Caco-2 (cell line): ENCODE results near the gene CENPP. TPM values are rescaled to one million over a fixed set of nuclear protein-coding genes. Genes with fewer than 3 reads are reported as not detected.

Experiments
- BruUV-seq: library from RNA; stranded (reverse); fragments of 400-500 nt; replicated peaks from 2 replicates; lab custom pipeline; 2021; lab: Mats Ljungman, UMichigan
- CTCF ChIA-PET: fragments of 300-600 bp; sonication (Branson Sonifier 250); formaldehyde crosslinking; loops from one replicate; lab custom pipeline; 2022; ENCODE audit warnings: antibody characterized with exemption; lab: Charles Lee
- POLR2A ChIA-PET: fragments of 300-600 bp; sonication (Branson Sonifier 250); formaldehyde crosslinking; loops from one replicate; lab custom pipeline; 2022; ENCODE audit warnings: antibody characterized with exemption; lab: Charles Lee
- DNase-seq, 2 experiments: peaks; one replicate each; pipeline versions ENCODE4 v3.0.0 to v3.0.0-alpha.2; 2020 to 2022
- H3K27me3 ChIP-seq: replicated peaks from 2 replicates; pipeline ENCODE4 v1.6.0; 2011; ENCODE audit warnings: low read length; ENCODE audit not compliant: control insufficient read depth, insufficient read depth
- H3K36me3 ChIP-seq: 2 replicates; pipeline ENCODE4 v1.5.1; 2011; ENCODE audit warnings: low read length; ENCODE audit not compliant: control insufficient read depth, insufficient read depth
- H3K4me1 ChIP-seq: fragments of 250-450 bp; sonication (Bioruptor Pico); 2 replicates; pipeline ENCODE4 v1.5.1; 2020; ENCODE audit warnings: mild to moderate bottlenecking
- H3K4me3 ChIP-seq: 2 replicates; pipeline ENCODE4 v1.5.1; 2011; ENCODE audit warnings: low read depth, mild to moderate bottlenecking, control low read depth, low read length
- H3K9me3 ChIP-seq: fragments of 250-450 bp; sonication (Bioruptor Pico); 2 replicates; pipeline ENCODE4 v1.5.1; 2020; ENCODE audit warnings: mild to moderate bottlenecking, moderate library complexity
- H3K27ac Mint-ChIP-seq: one replicate; pipeline ENCODE4 v1.8.0; 2022; ENCODE audit warnings: mixed read lengths; ENCODE audit not compliant: unreplicated experiment
- H3K27me3 Mint-ChIP-seq: one replicate; pipeline ENCODE4 v1.8.0; 2022; ENCODE audit warnings: mixed read lengths; ENCODE audit not compliant: insufficient read depth, unreplicated experiment
- H3K36me3 Mint-ChIP-seq: one replicate; pipeline ENCODE4 v1.8.0; 2022; ENCODE audit warnings: mild to moderate bottlenecking, mixed read lengths; ENCODE audit not compliant: insufficient read depth, unreplicated experiment
- H3K4me1 Mint-ChIP-seq: one replicate; pipeline ENCODE4 v1.8.0; 2022; ENCODE audit warnings: low read depth, mixed read lengths; ENCODE audit not compliant: unreplicated experiment
- H3K4me3 Mint-ChIP-seq: one replicate; pipeline ENCODE4 v1.8.0; 2022; ENCODE audit warnings: mild to moderate bottlenecking, moderate library complexity, mixed read lengths; ENCODE audit not compliant: unreplicated experiment
- H3K9me3 Mint-ChIP-seq: one replicate; pipeline ENCODE4 v1.8.0; 2022; ENCODE audit warnings: mixed read lengths; ENCODE audit not compliant: unreplicated experiment
- intact Hi-C: fragments of 100-400 bp; cut with micrococcal nuclease; formaldehyde crosslinking; loops from one replicate; pipeline ENCODE4 v1.10.0; 2022; ENCODE audit not compliant: unreplicated experiment
- total RNA-seq: library from RNA; stranded (reverse); gene quantifications from 2 replicates; pipeline ENCODE4 v1.2.3, GENCODE V29; 2022
- TF ChIP-seq, protein P1 (sequence below), 2 experiments: fragments of 200-600 bp in 1 of 2; IDR thresholded peaks; 1 replicate in 1 of 2; 2 replicates in 1 of 2; pipeline versions ENCODE4 v1.5.1 to v1.8.0; 2011 to 2022; ENCODE audit warnings: antibody characterized with exemption in 1 of 2, control low read depth in 1 of 2, inconsistent platforms in 1 of 2, low read depth in 1 of 2, low read length in 1 of 2, mild to moderate bottlenecking in 1 of 2, moderate library complexity in 1 of 2; ENCODE audit not compliant: insufficient read depth in 1 of 2, severe bottlenecking in 1 of 2, unreplicated experiment in 1 of 2

CENPP gene
- total RNA-seq, 1 experiment from 2014 or later, result 7.6 TPM

DNA sequence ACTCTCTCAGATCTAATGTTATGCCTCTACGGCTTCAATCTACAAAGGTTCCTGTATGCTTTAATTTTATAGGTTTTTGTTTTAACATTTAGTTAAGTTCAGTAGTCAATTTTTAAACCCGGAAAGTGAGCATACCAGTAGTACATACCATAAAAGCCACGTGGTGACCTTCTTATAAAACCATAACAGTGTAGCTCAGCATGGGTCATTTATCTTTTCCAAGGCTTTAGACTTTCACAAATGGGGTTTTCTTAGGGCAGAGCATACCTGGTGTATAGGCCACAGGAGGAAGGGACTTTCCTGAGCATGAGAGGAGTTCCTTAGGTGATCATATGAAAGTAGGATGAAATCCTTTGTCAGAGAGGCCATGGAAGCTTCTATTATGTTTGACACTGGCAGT, 186.9 kb downstream of the CENPP start:
- ChIA-PET CTCF (no interaction called here), POLR2A (no interaction called here)
- H3K4me3 Mint-ChIP-seq, result no peak overlapping the region
- intact Hi-C loops, result no loop called here
- H3K36me3 Mint-ChIP-seq, result no peaks in the 10 kb centered on the region
- H3K9me3 Mint-ChIP-seq, result no peaks in the 10 kb centered on the region
- no peak overlapping the region for H3K27ac Mint-ChIP-seq
- H3K27me3 Mint-ChIP-seq, result no peaks in the 10 kb centered on the region
- BruUV-seq, result no TSS peak
- DNase-seq, result no peak
- no peaks in the 10 kb centered on the region for H3K36me3 ChIP-seq
- TF ChIP-seq, protein P1, sequence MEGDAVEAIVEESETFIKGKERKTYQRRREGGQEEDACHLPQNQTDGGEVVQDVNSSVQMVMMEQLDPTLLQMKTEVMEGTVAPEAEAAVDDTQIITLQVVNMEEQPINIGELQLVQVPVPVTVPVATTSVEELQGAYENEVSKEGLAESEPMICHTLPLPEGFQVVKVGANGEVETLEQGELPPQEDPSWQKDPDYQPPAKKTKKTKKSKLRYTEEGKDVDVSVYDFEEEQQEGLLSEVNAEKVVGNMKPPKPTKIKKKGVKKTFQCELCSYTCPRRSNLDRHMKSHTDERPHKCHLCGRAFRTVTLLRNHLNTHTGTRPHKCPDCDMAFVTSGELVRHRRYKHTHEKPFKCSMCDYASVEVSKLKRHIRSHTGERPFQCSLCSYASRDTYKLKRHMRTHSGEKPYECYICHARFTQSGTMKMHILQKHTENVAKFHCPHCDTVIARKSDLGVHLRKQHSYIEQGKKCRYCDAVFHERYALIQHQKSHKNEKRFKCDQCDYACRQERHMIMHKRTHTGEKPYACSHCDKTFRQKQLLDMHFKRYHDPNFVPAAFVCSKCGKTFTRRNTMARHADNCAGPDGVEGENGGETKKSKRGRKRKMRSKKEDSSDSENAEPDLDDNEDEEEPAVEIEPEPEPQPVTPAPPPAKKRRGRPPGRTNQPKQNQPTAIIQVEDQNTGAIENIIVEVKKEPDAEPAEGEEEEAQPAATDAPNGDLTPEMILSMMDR (IDR thresholded peaks at IDR 0.05; ENCODE audit: insufficient read depth in 1 of 2, low read depth in 1 of 2, low read length in 1 of 2, severe bottlenecking in 1 of 2, unreplicated experiment in 1 of 2), result no peak
- H3K27me3 ChIP-seq, result no peaks in the 10 kb centered on the region
- H3K4me3 ChIP-seq, result no peak overlapping the region
- H3K4me1 Mint-ChIP-seq, result no peaks in the 10 kb centered on the region
- H3K4me1 ChIP-seq, result no peaks in the 10 kb centered on the region
- H3K9me3 ChIP-seq, result no peaks in the 10 kb centered on the region

DNA sequence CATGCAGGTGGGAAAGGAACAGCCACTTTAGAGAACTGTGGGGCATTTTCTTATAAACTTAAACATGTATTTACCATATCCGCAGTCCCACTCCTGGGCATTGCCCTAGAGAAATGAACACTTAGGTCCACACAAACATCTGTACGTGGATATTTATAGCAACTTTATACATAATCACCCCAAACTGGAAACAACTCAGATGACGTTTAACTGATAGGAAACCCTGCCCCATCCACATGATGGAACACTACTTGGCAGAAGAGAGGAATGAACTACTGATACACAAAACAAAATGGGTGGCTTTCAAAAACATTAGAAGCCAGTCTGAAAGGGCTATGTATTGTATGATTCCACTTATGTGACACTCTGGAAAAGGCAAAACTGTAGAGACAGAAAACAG, 187.6 kb downstream of the CENPP start:
- H3K36me3 ChIP-seq, result no peaks in the 10 kb centered on the region
- H3K4me1 ChIP-seq, result no peaks in the 10 kb centered on the region
- intact Hi-C loops, result no loop called here
- no peaks in the 10 kb centered on the region for H3K9me3 ChIP-seq
- BruUV-seq, result no TSS peak
- ChIA-PET CTCF (no interaction called here), POLR2A (no interaction called here)
- H3K4me3 ChIP-seq, result no peak overlapping the region
- no peaks in the 10 kb centered on the region for H3K9me3 Mint-ChIP-seq
- no peaks in the 10 kb centered on the region for H3K36me3 Mint-ChIP-seq
- no peak overlapping the region for H3K27ac Mint-ChIP-seq
- no peak for DNase-seq
- no peak overlapping the region for H3K4me3 Mint-ChIP-seq
- TF ChIP-seq, protein P1 (IDR thresholded peaks at IDR 0.05; ENCODE audit: insufficient read depth in 1 of 2, low read depth in 1 of 2, low read length in 1 of 2, severe bottlenecking in 1 of 2, unreplicated experiment in 1 of 2), result no peak
- H3K27me3 ChIP-seq, result no peaks in the 10 kb centered on the region
- H3K4me1 Mint-ChIP-seq, result no peaks in the 10 kb centered on the region
- no peaks in the 10 kb centered on the region for H3K27me3 Mint-ChIP-seq

DNA sequence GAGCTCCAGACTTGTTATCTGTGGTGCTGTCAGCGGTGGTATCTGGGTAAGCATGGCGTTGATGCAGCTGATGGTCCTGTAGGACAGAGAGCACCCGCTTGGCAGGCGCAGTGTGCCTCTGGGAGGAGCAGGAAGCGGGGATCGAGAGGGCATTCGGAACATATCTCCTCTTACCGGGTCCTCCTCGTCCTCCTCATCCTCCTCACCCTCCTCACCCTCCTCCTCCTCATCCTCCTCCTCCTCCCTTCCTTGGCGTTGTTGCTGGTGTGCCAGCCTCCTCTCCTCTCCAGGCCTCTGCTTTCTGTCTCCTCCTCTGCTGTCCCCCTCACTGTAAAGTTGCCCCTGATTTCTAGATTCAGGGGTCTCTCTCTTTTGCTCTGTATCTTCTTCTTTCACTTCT, 188.9 kb downstream of the CENPP start:
- Mint-ChIP-seq H3K27me3 (no peaks in the 10 kb centered on the region), H3K27ac (no peak overlapping the region), H3K36me3 (no peaks in the 10 kb centered on the region), H3K4me3 (no peak overlapping the region), H3K4me1 (no peaks in the 10 kb centered on the region), H3K9me3 (no peaks in the 10 kb centered on the region)
- Histone ChIP-seq H3K9me3 (no peaks in the 10 kb centered on the region), H3K4me3 (no peak overlapping the region), H3K36me3 (no peaks in the 10 kb centered on the region), H3K27me3 (no peaks in the 10 kb centered on the region), H3K4me1 (no peaks in the 10 kb centered on the region)
- ChIA-PET POLR2A (no interaction called here), CTCF (no interaction called here)
- DNase-seq, result no peak
- no TSS peak for BruUV-seq
- TF ChIP-seq, protein P1 (IDR thresholded peaks at IDR 0.05; ENCODE audit: insufficient read depth in 1 of 2, low read depth in 1 of 2, low read length in 1 of 2, severe bottlenecking in 1 of 2, unreplicated experiment in 1 of 2), result no peak
- intact Hi-C loops, result no loop called here
